GM19372 (cell line): ENCODE measurements around the gene FNIP1.
"Not testable (repeated sequence)": the region's sequence is repeated elsewhere in the genome, so short reads cannot be mapped to it uniquely, and the experiment has no call there.

ENCODE experiments used
- ATAC-seq: cut with Tn5 transposase; IDR thresholded peaks from one replicate; pipeline ENCODE4 v1.9.1; 2021; ENCODE audit warnings: mild to moderate bottlenecking, low read depth, moderate library complexity; ENCODE audit not compliant: unreplicated experiment

Gene FNIP1

GRCh38 chr5:131787736-131788135 is 9.1 kb downstream of the FNIP1 start:
- no peak for ATAC-seq

GRCh38 chr5:131786900-131787692 is 9.7 kb downstream of the FNIP1 start:
- no peak for ATAC-seq

- ATAC-seq, result no peak
Measured at GRCh38 chr5:131786036-131786435, 10.8 kb downstream of the FNIP1 start.

- ATAC-seq, result no peak
Measured at GRCh38 chr5:131783874-131784273, 12.9 kb downstream of the FNIP1 start.

- no peak for ATAC-seq
Measured at GRCh38 chr5:131783357-131783756, 13.5 kb downstream of the FNIP1 start.

GRCh38 chr5:131782717-131783116 is 14.1 kb downstream of the FNIP1 start:
- no peak for ATAC-seq

GRCh38 chr5:131778141-131778540 is 18.7 kb downstream of the FNIP1 start:
- not testable (repeated sequence) for ATAC-seq

- no peak for ATAC-seq
Measured at GRCh38 chr5:131776450-131776849, 20.4 kb downstream of the FNIP1 start.

- no peak for ATAC-seq
Measured at GRCh38 chr5:131774652-131775367, 22.0 kb downstream of the FNIP1 start.

GRCh38 chr5:131773805-131774204 is 23.0 kb downstream of the FNIP1 start:
- ATAC-seq, result no peak

GRCh38 chr5:131771692-131772091 is 25.1 kb downstream of the FNIP1 start:
- no peak for ATAC-seq

- ATAC-seq, result no peak
Measured at GRCh38 chr5:131769961-131770360, 26.9 kb downstream of the FNIP1 start.

- no peak for ATAC-seq
Measured at GRCh38 chr5:131769336-131769735, 27.5 kb downstream of the FNIP1 start.

- ATAC-seq, result no peak
Measured at GRCh38 chr5:131767891-131768290, 28.9 kb downstream of the FNIP1 start.

GRCh38 chr5:131766689-131767088 is 30.1 kb downstream of the FNIP1 start:
- no peak for ATAC-seq

- ATAC-seq, result no peak
Measured at GRCh38 chr5:131765261-131765660, 31.6 kb downstream of the FNIP1 start.

GRCh38 chr5:131763968-131764367 is 32.8 kb downstream of the FNIP1 start:
- no peak for ATAC-seq

GRCh38 chr5:131760793-131761192 is 36.0 kb downstream of the FNIP1 start:
- ATAC-seq, result no peak

GRCh38 chr5:131759704-131760103 is 37.1 kb downstream of the FNIP1 start:
- no peak for ATAC-seq

- no peak for ATAC-seq
Measured at GRCh38 chr5:131758520-131758900, 38.3 kb downstream of the FNIP1 start.

- ATAC-seq, result no peak
Measured at GRCh38 chr5:131757830-131758519, 38.8 kb downstream of the FNIP1 start.
